Activated CD4-positive, alpha-beta memory T cell treated with anti-CD3 and anti-CD28 coated beads, Interleukin-2, amount 10 ng/mL, durations not matched to agents 7 days and 5 days (primary cell): Measurements from ENCODE around the gene MORC2. TPM values are rescaled to one million over a fixed set of nuclear protein-coding genes. Genes with fewer than 3 reads are reported as not detected.

Source experiments
- CTCF ChIA-PET: fragments of 350-600 bp; sonication (Branson Sonifier 250); formaldehyde crosslinking; loops from one replicate; lab custom pipeline; 2021; ENCODE audit warnings: antibody characterized with exemption, inconsistent platforms; lab: Charles Lee
- POLR2A ChIA-PET: fragments of 350-600 bp; sonication (Branson Sonifier 250); formaldehyde crosslinking; loops from one replicate; lab custom pipeline; 2021; ENCODE audit warnings: antibody characterized with exemption; lab: Charles Lee
- DNase-seq: peaks from one replicate; pipeline ENCODE4 v3.0.0-alpha.2; 2020
- H3K27ac Mint-ChIP-seq: one replicate; pipeline ENCODE4 v1.8.0; 2021; ENCODE audit warnings: mild to moderate bottlenecking, mixed read lengths
- H3K27me3 Mint-ChIP-seq: one replicate; pipeline ENCODE4 v1.8.0; 2021; ENCODE audit warnings: mixed read lengths
- H3K36me3 Mint-ChIP-seq: one replicate; pipeline ENCODE4 v1.8.0; 2021; ENCODE audit warnings: low read depth, mixed read lengths
- H3K4me1 Mint-ChIP-seq: one replicate; pipeline ENCODE4 v1.8.0; 2021; ENCODE audit warnings: mixed read lengths
- H3K4me3 Mint-ChIP-seq: one replicate; pipeline ENCODE4 v1.8.0; 2021; ENCODE audit warnings: mild to moderate bottlenecking, mixed read lengths
- H3K9me3 Mint-ChIP-seq: one replicate; pipeline ENCODE4 v1.8.0; 2021; ENCODE audit warnings: mixed read lengths
- total RNA-seq, 2 experiments: library from RNA; stranded (reverse); gene quantifications; one replicate each; pipeline ENCODE4 v1.2.3, GENCODE V29; 2021

MORC2 gene
- total RNA-seq, 2 experiments from 2014 or later, result 39.7 to 40.2 TPM

DNA sequence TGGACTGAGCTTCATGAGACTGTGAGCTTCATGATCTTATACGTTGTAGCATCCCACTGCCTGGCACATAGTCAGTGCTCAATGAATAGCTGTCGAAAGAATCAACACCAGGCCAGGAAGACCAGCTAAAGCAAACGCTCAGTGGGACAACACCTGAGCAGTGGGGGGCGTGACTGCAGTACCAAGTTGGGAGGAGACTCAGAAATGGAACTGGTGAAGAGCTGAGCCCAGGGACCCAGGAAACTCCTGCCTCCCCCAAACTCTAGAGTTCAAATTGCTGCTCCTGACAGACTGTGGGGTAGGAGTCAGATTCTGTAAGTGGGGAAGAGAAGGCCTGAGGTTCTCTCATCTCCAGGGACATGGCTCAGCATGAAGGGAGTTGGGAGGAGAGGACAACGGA is 59.3 kb downstream of the MORC2 start:
- no peak for DNase-seq
- POLR2A ChIA-PET, result interaction anchor here (0.8 kb wide), 1 partner anchor 61 kb away, joined by 3 read pairs; no protein-coding TSS in a partner anchor
- Mint-ChIP-seq H3K27ac (no peak overlapping the region), H3K36me3 (peaks cover 7% of the 10 kb centered on the region), H3K4me3 (no peak overlapping the region), H3K27me3 (no peaks in the 10 kb centered on the region), H3K9me3 (no peaks in the 10 kb centered on the region), H3K4me1 (no peaks in the 10 kb centered on the region)
- CTCF ChIA-PET, result interaction anchor here (1.5 to 2.8 kb wide), 2 partner anchors 11 to 18 kb away, joined by 4 to 16 read pairs; no protein-coding TSS in a partner anchor

DNA sequence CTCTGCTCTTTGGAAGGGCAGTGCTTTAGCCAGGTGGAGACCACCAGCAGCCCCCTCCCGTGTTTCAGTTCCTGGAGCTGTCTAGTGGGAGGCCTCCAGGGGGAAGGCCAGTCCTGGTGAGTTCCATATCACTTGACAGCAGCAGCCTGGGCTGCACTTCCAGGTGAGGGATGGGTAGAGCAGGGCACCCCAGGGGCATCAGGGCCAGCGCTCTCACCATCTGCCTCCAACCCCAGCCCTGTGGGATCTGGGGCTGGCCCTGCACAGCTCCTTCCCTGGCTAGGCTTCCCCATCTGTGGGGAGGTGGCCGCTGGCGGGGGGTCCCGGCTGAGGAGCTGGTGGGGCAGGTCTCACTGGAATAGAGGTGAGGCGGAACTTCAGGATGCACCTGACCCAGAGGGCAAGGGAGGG is 60.5 kb downstream of the MORC2 start:
- POLR2A ChIA-PET, result no interaction called here
- Mint-ChIP-seq H3K27ac (no peak overlapping the region), H3K4me3 (no peak overlapping the region), H3K36me3 (peaks cover 7% of the 10 kb centered on the region), H3K4me1 (no peaks in the 10 kb centered on the region), H3K9me3 (no peaks in the 10 kb centered on the region), H3K27me3 (no peaks in the 10 kb centered on the region)
- no peak for DNase-seq
- CTCF ChIA-PET, result interaction anchor here (1.3 to 1.5 kb wide), 2 partner anchors 12 to 17 kb away, joined by 3 to 4 read pairs; no protein-coding TSS in a partner anchor

DNA sequence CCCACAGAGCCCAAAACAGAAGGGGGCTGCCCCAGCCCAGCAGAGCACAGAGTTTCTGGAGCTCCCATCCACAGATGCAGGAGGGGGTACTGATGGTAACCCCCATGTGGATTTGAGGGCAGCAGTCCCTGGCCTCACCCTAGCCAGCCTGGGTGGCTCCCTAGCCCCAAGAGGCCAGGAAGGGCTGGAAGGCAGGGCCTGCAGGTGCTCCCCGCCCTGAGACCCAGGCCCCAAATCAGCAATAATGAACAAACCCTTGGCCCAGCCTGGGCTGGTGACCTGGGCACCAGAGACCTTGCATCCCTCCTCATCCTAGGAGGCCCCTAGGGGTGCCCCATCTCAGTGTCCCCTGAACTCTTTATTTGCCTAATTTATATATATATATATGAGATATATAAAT is 61.6 kb downstream of the MORC2 start:
- DNase-seq, result no peak
- POLR2A ChIA-PET, result interaction anchor here (0.5 kb wide), 1 partner anchor 274 kb away, joined by 3 read pairs; no protein-coding TSS in a partner anchor
- no peak overlapping the region for H3K27ac Mint-ChIP-seq
- no peaks in the 10 kb centered on the region for H3K9me3 Mint-ChIP-seq
- no peaks in the 10 kb centered on the region for H3K27me3 Mint-ChIP-seq
- CTCF ChIA-PET, result interaction anchor here (0.6 to 1.3 kb wide), 2 partner anchors 13 to 17 kb away, joined by 3 read pairs; no protein-coding TSS in a partner anchor
- H3K4me1 Mint-ChIP-seq, result no peaks in the 10 kb centered on the region
- no peak overlapping the region for H3K4me3 Mint-ChIP-seq
- H3K36me3 Mint-ChIP-seq, result peaks cover 4% of the 10 kb centered on the region

DNA sequence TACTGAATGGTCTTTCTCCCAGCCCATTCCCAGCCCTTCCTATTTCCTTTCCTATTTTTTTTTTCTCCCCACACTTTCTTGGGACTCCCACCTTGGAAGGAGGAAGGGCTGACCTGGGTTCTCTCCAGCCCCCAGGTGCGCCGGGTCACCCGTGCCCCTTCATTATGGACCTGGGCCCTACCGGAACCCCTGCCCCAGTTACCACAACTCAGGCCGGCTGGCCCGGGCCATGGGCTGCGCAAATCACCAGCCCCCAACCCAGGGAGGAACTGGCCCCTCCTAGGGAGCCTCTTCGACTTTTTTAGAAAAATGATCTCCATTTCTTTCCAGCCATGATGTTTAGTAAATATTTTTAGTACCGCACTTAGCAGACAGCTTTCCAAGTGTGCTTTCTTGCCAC is 62.2 kb downstream of the MORC2 start:
- H3K27me3 Mint-ChIP-seq, result no peaks in the 10 kb centered on the region
- CTCF ChIA-PET, result no interaction called here
- peaks cover 4% of the 10 kb centered on the region for H3K36me3 Mint-ChIP-seq

DNA sequence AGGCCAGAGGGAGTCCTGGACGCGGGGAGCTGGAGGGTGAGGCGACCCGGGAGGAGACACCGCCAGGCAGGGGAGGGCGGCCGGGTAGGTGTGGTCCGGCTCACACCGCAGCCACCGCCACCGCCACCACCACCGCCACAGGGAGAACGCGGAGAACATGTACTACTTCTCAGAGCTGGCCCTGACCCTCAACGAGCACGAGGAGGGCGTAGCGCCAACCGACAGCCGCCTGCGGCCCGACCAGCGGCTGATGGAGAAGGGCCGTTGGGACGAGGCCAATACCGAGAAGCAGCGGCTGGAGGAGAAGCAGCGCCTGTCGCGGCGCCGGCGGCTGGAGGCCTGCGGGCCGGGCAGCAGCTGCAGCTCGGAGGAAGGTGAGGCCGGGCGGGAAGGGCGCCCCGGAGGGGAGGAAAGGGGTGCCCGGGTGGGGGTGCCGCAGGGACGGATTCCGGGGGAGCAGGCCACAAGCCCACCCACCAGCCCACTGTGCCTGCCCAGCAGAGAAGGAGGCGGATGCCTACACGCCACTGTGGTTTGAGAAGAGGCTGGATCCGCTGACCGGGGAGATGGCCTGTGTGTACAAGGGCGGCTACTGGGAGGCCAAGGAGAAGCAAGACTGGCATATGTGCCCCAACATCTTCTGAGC is 62.8 kb downstream of the MORC2 start:
- CTCF ChIA-PET, result interaction anchor here (1.3 kb wide), 1 partner anchor 14 kb away, joined by 3 read pairs; no protein-coding TSS in a partner anchor
- Mint-ChIP-seq H3K27ac (no peak overlapping the region), H3K9me3 (no peaks in the 10 kb centered on the region), H3K4me1 (no peaks in the 10 kb centered on the region), H3K4me3 (no peak overlapping the region), H3K36me3 (peaks cover 4% of the 10 kb centered on the region), H3K27me3 (no peaks in the 10 kb centered on the region)
- DNase-seq, result no peak
- POLR2A ChIA-PET, result interaction anchor here (1.2 kb wide), 1 partner anchor 10 kb away, joined by 3 read pairs; no protein-coding TSS in a partner anchor

More for the DNA sequence above, 62.2 kb downstream of the MORC2 start:
- H3K4me1 Mint-ChIP-seq, result no peaks in the 10 kb centered on the region
- no peak overlapping the region for H3K27ac Mint-ChIP-seq
- H3K4me3 Mint-ChIP-seq, result no peak overlapping the region
- POLR2A ChIA-PET, result no interaction called here
- H3K9me3 Mint-ChIP-seq, result no peaks in the 10 kb centered on the region
- no peak for DNase-seq

DNA sequence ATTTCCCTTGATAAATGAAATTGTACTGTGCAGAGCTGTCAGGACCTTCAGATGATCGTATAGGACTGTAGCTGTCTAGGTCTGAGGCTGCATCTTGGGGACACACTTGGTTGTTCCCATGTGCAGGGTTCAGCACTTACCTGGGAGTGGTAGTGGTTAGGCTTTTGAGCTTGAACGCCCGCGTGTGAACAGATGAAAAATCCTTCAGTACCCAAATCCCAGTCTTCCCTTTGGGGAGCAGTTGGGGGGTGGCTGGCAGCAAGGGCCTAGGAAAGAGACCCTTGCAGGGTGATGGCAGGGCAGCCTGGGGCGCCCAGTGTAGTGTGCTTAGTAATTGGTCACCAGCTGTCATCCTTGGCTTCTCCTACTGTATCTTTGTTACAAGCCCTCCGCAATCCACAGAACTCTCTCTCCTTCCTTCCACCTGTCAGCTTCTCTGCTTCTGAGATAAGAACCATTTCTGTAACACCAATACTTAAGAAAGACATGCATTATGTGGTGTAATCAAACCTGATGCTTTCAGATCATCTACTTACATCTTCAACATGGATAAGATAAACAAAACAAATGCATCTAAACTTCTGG is 64.6 kb downstream of the MORC2 start:
- DNase-seq, result no peak
- H3K27ac Mint-ChIP-seq, result no peak overlapping the region
- peaks cover 3% of the 10 kb centered on the region for H3K36me3 Mint-ChIP-seq
- POLR2A ChIA-PET, result no interaction called here
- CTCF ChIA-PET, result interaction anchor here (0.6 to 1.9 kb wide), 2 partner anchors 16 to 181 kb away, joined by 3 to 4 read pairs; no protein-coding TSS in a partner anchor
- H3K4me1 Mint-ChIP-seq, result no peaks in the 10 kb centered on the region
- H3K27me3 Mint-ChIP-seq, result no peaks in the 10 kb centered on the region
- H3K4me3 Mint-ChIP-seq, result no peak overlapping the region
- no peaks in the 10 kb centered on the region for H3K9me3 Mint-ChIP-seq

DNA sequence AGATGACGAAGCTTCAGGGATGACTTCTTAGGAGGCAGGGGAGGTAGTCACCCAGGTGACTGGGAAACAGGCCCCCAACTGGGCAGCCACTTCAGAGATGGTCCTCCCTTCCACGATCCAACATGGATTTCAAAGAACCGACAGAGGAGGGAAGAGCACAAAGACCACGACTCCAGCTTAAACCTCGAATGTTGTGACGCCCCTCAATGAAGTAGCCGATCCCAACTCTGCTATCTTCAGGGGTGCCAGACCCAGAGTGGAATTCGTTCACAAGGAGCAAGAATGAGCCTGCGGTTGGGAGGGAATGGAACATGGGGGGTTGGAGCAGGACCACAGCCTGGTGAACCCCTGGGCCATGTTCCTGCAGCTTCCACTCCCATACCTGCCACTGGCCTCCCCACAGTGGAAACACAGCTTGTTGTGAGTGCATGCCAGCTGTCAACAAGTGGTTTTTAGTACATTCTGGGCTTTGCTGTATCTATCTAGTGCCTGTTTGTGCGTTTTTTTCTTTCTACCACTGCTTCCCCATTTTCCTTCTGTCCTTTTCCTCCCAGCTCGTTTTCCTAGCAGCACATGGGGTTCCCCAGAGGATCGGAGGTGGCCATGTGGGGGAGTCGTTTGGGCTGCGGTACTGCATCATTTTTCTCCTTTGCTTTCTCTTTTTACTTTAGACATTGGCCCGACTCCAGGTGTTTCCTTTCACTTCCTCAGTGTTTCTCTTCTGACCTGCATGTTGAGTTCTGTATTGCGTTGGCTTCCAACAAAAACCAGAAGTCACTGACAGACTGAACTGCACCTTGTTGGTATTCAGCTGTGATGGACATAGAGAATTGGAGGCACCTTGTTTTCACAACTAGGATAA is 65.8 kb downstream of the MORC2 start:
- Mint-ChIP-seq H3K9me3 (no peaks in the 10 kb centered on the region), H3K27ac (no peak overlapping the region), H3K4me1 (no peaks in the 10 kb centered on the region), H3K36me3 (peaks cover 3% of the 10 kb centered on the region), H3K27me3 (no peaks in the 10 kb centered on the region), H3K4me3 (no peak overlapping the region)
- ChIA-PET CTCF (interaction anchor here (1.0 to 1.9 kb wide), 2 partner anchors 14 to 182 kb away, joined by 3 to 4 read pairs; no protein-coding TSS in a partner anchor), POLR2A (interaction anchor here (0.6 kb wide), 1 partner anchor 11 kb away, joined by 3 read pairs; no protein-coding TSS in a partner anchor)
- no peak for DNase-seq

DNA sequence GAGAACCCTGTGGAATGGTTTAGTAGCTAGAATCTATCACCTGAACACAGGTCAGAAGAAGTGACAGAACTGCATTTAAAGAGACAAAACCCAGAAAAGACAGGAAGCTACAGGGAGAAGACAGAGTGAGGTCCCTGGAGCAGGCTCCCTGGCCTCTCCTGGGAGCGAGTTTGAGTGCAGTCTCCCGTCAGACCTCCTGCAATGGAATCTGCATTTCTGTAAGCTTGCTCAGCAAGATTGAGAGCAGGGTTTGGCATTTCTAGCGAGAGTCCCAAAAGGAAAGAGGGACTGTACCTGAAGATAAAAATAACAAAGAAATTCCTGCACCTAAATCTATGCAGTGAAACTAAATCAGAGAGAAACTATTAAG is 74.2 kb downstream of the MORC2 start:
- CTCF ChIA-PET, result interaction anchor here (2.8 kb wide), 1 partner anchor 26 kb away, joined by 8 read pairs; no protein-coding TSS in a partner anchor
- DNase-seq, result no peak
- Mint-ChIP-seq H3K4me3 (no peak overlapping the region), H3K4me1 (peaks cover 11% of the 10 kb centered on the region), H3K27ac (no peak overlapping the region), H3K9me3 (no peaks in the 10 kb centered on the region), H3K27me3 (no peaks in the 10 kb centered on the region), H3K36me3 (peaks cover 2% of the 10 kb centered on the region)
- POLR2A ChIA-PET, result no interaction called here

DNA sequence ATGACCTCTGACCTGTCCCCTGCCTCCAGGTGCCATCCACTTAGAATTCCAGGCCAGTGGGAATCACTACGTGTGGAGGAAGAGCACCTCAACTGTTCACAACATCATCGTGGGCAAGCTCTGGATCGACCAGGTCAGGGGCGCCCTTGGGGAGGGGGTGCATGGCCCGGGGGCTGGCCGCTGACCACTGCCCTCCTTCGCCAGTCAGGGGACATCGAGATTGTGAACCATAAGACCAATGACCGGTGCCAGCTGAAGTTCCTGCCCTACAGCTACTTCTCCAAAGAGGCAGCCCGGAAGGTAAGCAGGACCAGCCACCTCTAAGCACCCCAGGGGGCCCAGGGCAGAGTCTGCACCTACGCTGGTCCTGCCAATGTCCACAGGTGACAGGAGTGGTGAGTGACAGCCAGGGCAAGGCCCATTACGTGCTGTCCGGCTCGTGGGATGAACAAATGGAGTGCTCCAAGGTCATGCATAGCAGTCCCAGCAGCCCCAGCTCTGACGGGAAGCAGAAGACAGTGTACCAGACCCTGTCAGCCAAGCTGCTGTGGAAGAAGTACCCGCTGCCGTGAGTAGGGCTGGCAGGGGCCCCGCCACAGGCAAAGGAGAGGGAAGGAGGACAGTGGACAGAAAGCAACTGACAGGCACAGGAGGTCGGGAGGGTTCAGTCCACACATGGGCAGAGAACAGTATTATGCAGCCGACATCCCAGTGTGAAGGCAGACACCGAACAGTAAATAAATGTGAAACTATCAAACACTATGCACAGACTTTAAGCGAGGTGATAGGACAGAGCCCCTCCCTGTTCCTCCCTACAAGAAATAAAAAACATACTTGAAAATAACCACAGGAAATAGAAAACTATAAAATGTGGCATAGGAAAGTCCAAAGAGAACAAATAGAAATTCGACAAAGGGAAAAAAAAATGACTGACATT is 74.9 kb downstream of the MORC2 start:
- Mint-ChIP-seq H3K27me3 (no peaks in the 10 kb centered on the region), H3K4me1 (peaks cover 11% of the 10 kb centered on the region), H3K36me3 (peaks cover 2% of the 10 kb centered on the region), H3K4me3 (no peak overlapping the region), H3K9me3 (no peaks in the 10 kb centered on the region), H3K27ac (no peak overlapping the region)
- ChIA-PET CTCF (interaction anchor here (2.8 kb wide), 1 partner anchor 26 kb away, joined by 8 read pairs; no protein-coding TSS in a partner anchor), POLR2A (no interaction called here)
- DNase-seq, result no peak

DNA sequence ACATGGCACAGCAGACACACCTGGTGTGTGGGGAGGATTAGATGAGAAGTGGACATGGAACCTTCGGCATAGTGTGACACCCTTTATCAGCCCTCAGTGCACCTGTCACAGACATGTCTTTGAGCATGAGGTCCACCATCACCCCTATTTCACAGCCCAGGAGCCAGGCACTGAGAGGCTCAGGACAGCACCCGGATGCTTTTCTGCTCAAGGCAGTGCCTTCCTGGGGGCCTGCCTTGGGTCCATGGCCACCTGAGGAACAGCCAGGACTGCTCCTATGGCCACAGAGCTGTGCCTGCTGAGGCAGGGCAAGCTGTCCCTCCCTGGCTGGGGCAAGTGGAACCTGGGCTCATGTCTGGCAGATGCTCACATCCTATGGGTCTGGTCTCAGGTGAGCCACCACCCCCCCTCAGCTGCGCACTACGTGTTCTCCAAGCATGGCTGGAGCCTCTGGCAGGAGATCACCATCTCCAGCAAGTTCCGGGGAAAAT is 75.8 kb downstream of the MORC2 start:
- Mint-ChIP-seq H3K9me3 (no peaks in the 10 kb centered on the region), H3K36me3 (peaks cover 2% of the 10 kb centered on the region), H3K27me3 (no peaks in the 10 kb centered on the region), H3K4me3 (no peak overlapping the region), H3K4me1 (peaks cover 11% of the 10 kb centered on the region), H3K27ac (no peak overlapping the region)
- ChIA-PET POLR2A (no interaction called here), CTCF (no interaction called here)
- DNase-seq, result no peak

DNA sequence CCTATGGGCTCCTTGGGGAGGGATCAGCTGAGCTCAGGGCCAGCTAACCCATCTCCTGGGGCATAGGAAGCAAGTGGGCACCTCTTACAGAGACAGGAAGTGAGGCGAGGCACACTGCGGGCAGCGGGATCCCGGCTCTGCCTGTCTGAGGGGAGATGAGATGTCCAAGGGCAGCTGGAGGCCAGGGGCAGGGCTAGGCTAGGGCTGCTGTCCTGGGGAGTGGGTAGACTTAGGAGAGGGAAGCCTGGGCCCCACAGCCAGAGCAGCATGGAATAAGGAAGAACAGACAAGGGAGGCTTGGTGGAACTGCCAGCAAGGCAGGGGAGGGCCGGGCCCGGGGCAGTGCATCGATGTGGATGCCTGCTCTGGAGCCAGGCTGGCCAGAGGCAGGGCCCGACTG is 76.3 kb downstream of the MORC2 start:
- POLR2A ChIA-PET, result no interaction called here
- Mint-ChIP-seq H3K36me3 (peaks cover 2% of the 10 kb centered on the region), H3K9me3 (no peaks in the 10 kb centered on the region), H3K4me3 (no peak overlapping the region), H3K4me1 (peaks cover 11% of the 10 kb centered on the region), H3K27ac (no peak overlapping the region), H3K27me3 (no peaks in the 10 kb centered on the region)
- DNase-seq, result no peak
- CTCF ChIA-PET, result no interaction called here

DNA sequence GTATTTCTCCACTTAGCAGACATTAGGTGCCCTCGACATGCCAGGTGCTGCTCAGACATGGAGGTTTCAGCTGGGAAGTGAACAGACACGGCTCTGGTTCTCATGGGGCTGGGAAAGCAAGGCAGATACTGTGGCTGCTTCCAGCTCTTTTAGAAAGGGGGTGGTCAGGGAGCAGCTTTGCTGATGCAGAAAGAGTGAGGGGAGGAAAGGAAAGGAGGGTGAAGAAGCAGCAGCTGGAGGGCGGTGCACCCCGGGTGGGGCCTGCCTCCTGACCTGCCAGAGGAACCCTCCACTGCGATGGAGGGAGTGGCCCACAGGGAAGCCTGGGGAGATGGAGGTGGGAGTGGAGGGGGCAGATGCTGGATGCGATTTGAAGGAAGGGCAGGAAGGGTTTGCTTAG is 76.8 kb downstream of the MORC2 start:
- Mint-ChIP-seq H3K4me3 (no peak overlapping the region), H3K27me3 (no peaks in the 10 kb centered on the region), H3K4me1 (peaks cover 11% of the 10 kb centered on the region), H3K36me3 (no peaks in the 10 kb centered on the region), H3K9me3 (no peaks in the 10 kb centered on the region), H3K27ac (no peak overlapping the region)
- CTCF ChIA-PET, result no interaction called here
- POLR2A ChIA-PET, result no interaction called here
- no peak for DNase-seq
